ENCODE results near the gene MEN1. TPM values are rescaled to one million over a fixed set of nuclear protein-coding genes. Genes with fewer than 3 reads are reported as not detected.
A peak's percentile ranks its signal among the peaks of the same experiment; 100 is the strongest.

MEN1 gene
- total and polyA plus RNA-seq, 2 of the 13 experiments (the other 11 are each of a cell fraction or from before 2014, with no cell fraction given) = 20.5 to 27.3 TPM

DNA sequence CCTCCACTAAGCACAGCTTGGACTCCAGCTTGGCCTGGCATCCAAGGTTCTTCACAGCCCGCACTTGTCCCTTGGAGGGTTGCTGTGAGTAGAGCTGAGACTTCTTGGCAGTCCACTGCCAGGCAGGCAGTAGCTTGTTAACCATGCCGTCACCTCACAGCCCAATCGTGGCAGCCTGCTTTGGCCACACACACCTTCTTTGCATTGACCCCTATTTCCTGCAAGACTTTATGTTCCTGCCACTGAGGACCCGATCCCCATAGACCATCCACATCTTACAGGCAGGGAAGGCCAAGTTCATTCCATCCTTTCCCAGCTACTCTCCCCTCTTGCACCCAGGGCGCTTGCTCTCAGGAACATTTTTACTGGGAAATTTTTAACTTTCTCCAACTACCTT is 48.1 kb downstream of the MEN1 start (continued):
- TF ChIP-seq, protein P1, sequence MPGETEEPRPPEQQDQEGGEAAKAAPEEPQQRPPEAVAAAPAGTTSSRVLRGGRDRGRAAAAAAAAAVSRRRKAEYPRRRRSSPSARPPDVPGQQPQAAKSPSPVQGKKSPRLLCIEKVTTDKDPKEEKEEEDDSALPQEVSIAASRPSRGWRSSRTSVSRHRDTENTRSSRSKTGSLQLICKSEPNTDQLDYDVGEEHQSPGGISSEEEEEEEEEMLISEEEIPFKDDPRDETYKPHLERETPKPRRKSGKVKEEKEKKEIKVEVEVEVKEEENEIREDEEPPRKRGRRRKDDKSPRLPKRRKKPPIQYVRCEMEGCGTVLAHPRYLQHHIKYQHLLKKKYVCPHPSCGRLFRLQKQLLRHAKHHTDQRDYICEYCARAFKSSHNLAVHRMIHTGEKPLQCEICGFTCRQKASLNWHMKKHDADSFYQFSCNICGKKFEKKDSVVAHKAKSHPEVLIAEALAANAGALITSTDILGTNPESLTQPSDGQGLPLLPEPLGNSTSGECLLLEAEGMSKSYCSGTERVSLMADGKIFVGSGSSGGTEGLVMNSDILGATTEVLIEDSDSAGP (CRISPR knock-in tag; IDR thresholded peaks at IDR 0.05; ENCODE audit: borderline replicate concordance) = 0 out of 2 replicates have a peak, but pooled peaks have one; percentile 34
- TF ChIP-seq SSRP1 (CRISPR knock-in tag; IDR thresholded peaks at IDR 0.05) = 0 out of 2 replicates have a peak, but pooled peaks have one; percentile 14
- no peak for TF ChIP-seq ZNF143 (CRISPR knock-in tag; IDR thresholded peaks at IDR 0.05)
- TF ChIP-seq ISX (CRISPR knock-in tag; conservative IDR thresholded peaks at IDR 0.05) = no peak
- TF ChIP-seq, protein P2, sequence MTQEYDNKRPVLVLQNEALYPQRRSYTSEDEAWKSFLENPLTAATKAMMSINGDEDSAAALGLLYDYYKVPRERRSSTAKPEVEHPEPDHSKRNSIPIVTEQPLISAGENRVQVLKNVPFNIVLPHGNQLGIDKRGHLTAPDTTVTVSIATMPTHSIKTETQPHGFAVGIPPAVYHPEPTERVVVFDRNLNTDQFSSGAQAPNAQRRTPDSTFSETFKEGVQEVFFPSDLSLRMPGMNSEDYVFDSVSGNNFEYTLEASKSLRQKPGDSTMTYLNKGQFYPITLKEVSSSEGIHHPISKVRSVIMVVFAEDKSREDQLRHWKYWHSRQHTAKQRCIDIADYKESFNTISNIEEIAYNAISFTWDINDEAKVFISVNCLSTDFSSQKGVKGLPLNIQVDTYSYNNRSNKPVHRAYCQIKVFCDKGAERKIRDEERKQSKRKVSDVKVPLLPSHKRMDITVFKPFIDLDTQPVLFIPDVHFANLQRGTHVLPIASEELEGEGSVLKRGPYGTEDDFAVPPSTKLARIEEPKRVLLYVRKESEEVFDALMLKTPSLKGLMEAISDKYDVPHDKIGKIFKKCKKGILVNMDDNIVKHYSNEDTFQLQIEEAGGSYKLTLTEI (CRISPR knock-in tag; conservative IDR thresholded peaks at IDR 0.05) = no peak

GRCh38 chr11:64760759-64761420 is 49.5 kb downstream of the MEN1 start:
- H3K27ac ChIP-seq (ENCODE audit: extremely low read length, insufficient read depth, low read length) = no peak overlapping the region
- intact Hi-C loops (cut with micrococcal nuclease; ENCODE audit: unreplicated experiment) = no loop called here
- no peaks in the 10 kb centered on the region for H3K9me3 ChIP-seq (ENCODE audit: low read length)
- FAIRE-seq = no peak
- H3K9ac ChIP-seq (ENCODE audit: insufficient read depth, low read depth, low read length) = no peak overlapping the region
- DNase-seq (ENCODE audit: low spot score) = no peak
- no peak overlapping the region for H3K4me3 ChIP-seq (replicated peaks in 1 of 3; ENCODE audit: insufficient read depth in 1 of 3, low read depth in 2 of 3, low read length in 3 of 3)
- POLR2A ChIA-PET = interaction anchor here (1.1 to 3.3 kb wide), 2 partner anchors 16 to 18 kb away, joined by 3 to 24 read pairs; partner anchors contain the start of gene SF1
- ATAC-seq = peak; percentile 0
- H3K79me2 ChIP-seq (ENCODE audit: insufficient read depth, low read length) = no peaks in the 10 kb centered on the region
- peaks cover 31% of the 10 kb centered on the region for H3K4me1 ChIP-seq (ENCODE audit: insufficient read depth, low read length)
- in situ Hi-C loops (cut with HindIII; ENCODE audit: extremely low pct_ligation_motif_present, low pct_unique_long_range_greater_than_20kb) = no loop called here
- H3K27me3 ChIP-seq (ENCODE audit: control insufficient read depth in 1 of 2, insufficient read depth in 2 of 2, low read length in 2 of 2) = peaks cover 0 to 6% of the 10 kb centered on the region in 2 experiments; a peak in 1 of 5 replicates
- CTCF ChIA-PET (ENCODE audit: low intra/inter-chr PET ratio, low total read pairs) = no interaction called here
- no peak overlapping the region for H3K4me2 ChIP-seq (ENCODE audit: low read depth, low read length)
- peaks cover 14 to 29% of the 10 kb centered on the region in 2 experiments for H3K36me3 ChIP-seq (replicated peaks in 1 of 2; ENCODE audit: control insufficient read depth in 1 of 2, insufficient read depth in 2 of 2, low read length in 2 of 2)
- peaks cover 35% of the 10 kb centered on the region for H4K20me1 ChIP-seq (ENCODE audit: insufficient read depth, low read length)
- BruUV-seq (replicated peaks) = no TSS peak
- H2AFZ ChIP-seq (ENCODE audit: low read length) = no peak overlapping the region
- WGBS (ENCODE audit: low lambda C conversion rate) = 66% methylated on average over 7 of the region's 7 CpGs
- TF ChIP-seq NR2F1 (CRISPR knock-in tag; IDR thresholded peaks at IDR 0.05) (no peak), PRPF4 (IDR thresholded peaks at IDR 0.05; ENCODE audit: low read depth, low read length, poor library complexity, severe bottlenecking) (no peak), SKI (IDR thresholded peaks at IDR 0.05; ENCODE audit: partially characterized antibody) (no peak), KLF11 (CRISPR knock-in tag; IDR thresholded peaks at IDR 0.05) (no peak), CBX1 (IDR thresholded peaks at IDR 0.05; ENCODE audit: low read depth) (no peak), DNMT3B (CRISPR knock-in tag; conservative IDR thresholded peaks at IDR 0.05) (no peak), ZNF281 (CRISPR knock-in tag; IDR thresholded peaks at IDR 0.05; ENCODE audit: borderline replicate concordance) (no peak), SMYD3 (CRISPR knock-in tag; IDR thresholded peaks at IDR 0.05) (no peak), ZNF790 (CRISPR knock-in tag; IDR thresholded peaks at IDR 0.05; ENCODE audit: borderline replicate concordance) (no peak)
- TF ChIP-seq, protein P3, sequence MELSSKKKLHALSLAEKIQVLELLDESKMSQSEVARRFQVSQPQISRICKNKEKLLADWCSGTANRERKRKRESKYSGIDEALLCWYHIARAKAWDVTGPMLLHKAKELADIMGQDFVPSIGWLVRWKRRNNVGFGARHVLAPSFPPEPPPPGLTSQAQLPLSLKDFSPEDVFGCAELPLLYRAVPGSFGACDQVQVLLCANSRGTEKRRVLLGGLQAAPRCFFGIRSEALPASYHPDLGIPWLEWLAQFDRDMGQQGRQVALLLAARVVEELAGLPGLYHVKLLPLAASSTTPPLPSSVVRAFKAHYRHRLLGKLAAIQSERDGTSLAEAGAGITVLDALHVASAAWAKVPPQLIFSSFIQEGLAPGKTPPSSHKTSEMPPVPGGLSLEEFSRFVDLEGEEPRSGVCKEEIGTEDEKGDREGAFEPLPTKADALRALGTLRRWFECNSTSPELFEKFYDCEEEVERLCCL (CRISPR knock-in tag; IDR thresholded peaks at IDR 0.05; ENCODE audit: borderline replicate concordance) = no peak

Measured in HepG2 (cell line).